CD14-positive monocyte (primary cell): ENCODE data around the gene UNC5C. TPM values are rescaled to one million over a fixed set of nuclear protein-coding genes. Genes with fewer than 3 reads are reported as not detected.

Source experiments
- DNase-seq, 3 donors: peaks; one replicate each; pipeline ENCODE4 v3.0.0-alpha.2; 2011 to 2022
- H2AFZ ChIP-seq: 2 replicates; pipeline ENCODE4 v1.6.0; 2012; ENCODE audit warnings: mild to moderate bottlenecking, low read depth, low read length, inconsistent platforms; ENCODE audit not compliant: insufficient read depth, poor library complexity, severe bottlenecking
- H3K27ac ChIP-seq, 2 donors: 1 replicate in 1 of 2; 2 replicates in 1 of 2; pipeline ENCODE4 v1.5.1; 2012 to 2013; ENCODE audit warnings: low read length in 2 of 2, control low read depth in 1 of 2, inconsistent platforms in 1 of 2, low read depth in 1 of 2, mild to moderate bottlenecking in 1 of 2
- H3K27me3 ChIP-seq, 2 donors: one replicate each; pipeline versions ENCODE4 v1.6.0 to v1.6.1; 2011 to 2013; ENCODE audit warnings: low read length in 2 of 2; ENCODE audit not compliant: control insufficient read depth in 2 of 2, insufficient read depth in 2 of 2
- H3K36me3 ChIP-seq, 2 donors: replicated peaks in 1 of 2; 1 replicate in 1 of 2; 2 replicates in 1 of 2; pipeline versions ENCODE4 v1.5.1 to v1.6.1; 2012 to 2013; ENCODE audit warnings: low read length in 2 of 2, control low read depth in 1 of 2, inconsistent platforms in 1 of 2, mild to moderate bottlenecking in 1 of 2; ENCODE audit not compliant: insufficient read depth in 2 of 2, control insufficient read depth in 1 of 2
- H3K4me1 ChIP-seq, 2 donors: 1 replicate in 1 of 2; 2 replicates in 1 of 2; pipeline versions ENCODE4 v1.5.1 to v1.6.1; 2012 to 2013; ENCODE audit warnings: low read length in 2 of 2, control low read depth in 1 of 2, inconsistent platforms in 1 of 2, mild to moderate bottlenecking in 1 of 2, moderate library complexity in 1 of 2; ENCODE audit not compliant: insufficient read depth in 2 of 2, control insufficient read depth in 1 of 2
- H3K4me2 ChIP-seq: replicated peaks from 2 replicates; pipeline ENCODE3; 2012; ENCODE audit warnings: low read length, moderate library complexity, mild to moderate bottlenecking; ENCODE audit not compliant: poor library complexity, severe bottlenecking; ENCODE audit errors: extremely low read depth
- H3K4me3 ChIP-seq, 3 experiments: fragments of 200-600 bp in 1 of 3; sonication (generic) in 1 of 3; replicated peaks in 1 of 3; 1 replicate in 2 of 3; 2 replicates in 1 of 3; pipeline ENCODE4 v1.5.1; 2011 to 2013; ENCODE audit warnings: low read length in 3 of 3, mild to moderate bottlenecking in 3 of 3, control low read depth in 2 of 3, low read depth in 2 of 3, inconsistent platforms in 1 of 3, moderate library complexity in 1 of 3
- H3K79me2 ChIP-seq: 2 replicates; pipeline ENCODE4 v1.6.0; 2012; ENCODE audit warnings: mild to moderate bottlenecking, control low read depth, inconsistent platforms, low read length, moderate library complexity; ENCODE audit not compliant: insufficient read depth
- H3K9ac ChIP-seq: 2 replicates; pipeline ENCODE4 v1.6.0; 2017; ENCODE audit warnings: low read length, mild to moderate bottlenecking; ENCODE audit not compliant: insufficient read depth, poor library complexity, severe bottlenecking
- H3K9me3 ChIP-seq, 2 donors: replicated peaks in 1 of 2; 1 replicate in 1 of 2; 2 replicates in 1 of 2; pipeline versions ENCODE4 v1.5.1 to v1.6.1; 2012 to 2013; ENCODE audit warnings: low read length in 2 of 2, control low read depth in 1 of 2; ENCODE audit not compliant: control insufficient read depth in 1 of 2, insufficient read depth in 1 of 2
- H4K20me1 ChIP-seq: 2 replicates; pipeline ENCODE4 v1.6.0; 2012; ENCODE audit warnings: mild to moderate bottlenecking, low read length, control low read depth, moderate library complexity; ENCODE audit not compliant: insufficient read depth
- H3K27ac Mint-ChIP-seq, 7 donors: one replicate each; pipeline ENCODE4 v1.8.0; 2020; ENCODE audit warnings: mild to moderate bottlenecking in 7 of 7, mixed read lengths in 7 of 7, moderate library complexity in 6 of 7, inconsistent platforms in 2 of 7
- H3K27me3 Mint-ChIP-seq, 3 donors: one replicate each; pipeline ENCODE4 v1.8.0; 2021 to 2022; ENCODE audit warnings: low read depth in 3 of 3, mild to moderate bottlenecking in 3 of 3, mixed read lengths in 3 of 3, moderate library complexity in 3 of 3, inconsistent platforms in 1 of 3
- H3K36me3 Mint-ChIP-seq, 2 donors: one replicate each; pipeline ENCODE4 v1.8.0; 2020; ENCODE audit warnings: mixed read lengths in 2 of 2, inconsistent platforms in 1 of 2, mild to moderate bottlenecking in 1 of 2
- H3K4me1 Mint-ChIP-seq: one replicate; pipeline ENCODE4 v1.8.0; 2020; ENCODE audit warnings: mild to moderate bottlenecking, mixed read lengths
- H3K4me3 Mint-ChIP-seq, 2 donors: one replicate each; pipeline ENCODE4 v1.8.0; 2020; ENCODE audit warnings: mild to moderate bottlenecking in 2 of 2, mixed read lengths in 2 of 2, moderate library complexity in 1 of 2
- H3K9me3 Mint-ChIP-seq, 7 donors: one replicate each; pipeline ENCODE4 v1.8.0; 2020 to 2022; ENCODE audit warnings: mixed read lengths in 7 of 7, mild to moderate bottlenecking in 6 of 7, moderate library complexity in 6 of 7, inconsistent platforms in 2 of 7
- CTCF ChIP-seq: fragments of 200-600 bp; IDR thresholded peaks from one replicate; pipeline ENCODE4 v1.8.0; 2022; ENCODE audit warnings: antibody characterized with exemption, mild to moderate bottlenecking
- WGBS: methylation state at CpG from one replicate; pipeline ENCODE4 v1.1.5; 2013; ENCODE audit warnings: missing lambda C conversion rate; ENCODE audit not compliant: insufficient coverage; 5-methylcytosine and 5-hydroxymethylcytosine counted together
- intact Hi-C, 2 donors: fragments of 100-400 bp; cut with micrococcal nuclease; formaldehyde crosslinking; loops; one replicate each; pipeline versions ENCODE4 v1.15.0 to v1.15.1; 2023
- polyA plus RNA-seq, 3 donors: library from polyadenylated mRNA; depleted of rRNA in 1 of 3; unstranded in 2 of 3; stranded (reverse) in 1 of 3; fragments of 300-500 nt in 2 of 3; fragments of >200 nt in 1 of 3; fragmentation: Illumina TruSeq in 2 of 3; gene quantifications; 1 replicate in 2 of 3; 2 replicates in 1 of 3; pipeline ENCODE4 v1.2.3, GENCODE V29; 2012 to 2021

The UNC5C gene
- polyA plus RNA-seq, 3 donors: 0.03 TPM; not detected in 2

GRCh38 chr4:95367824-95368223, 180.9 kb downstream of the UNC5C start:
- no peaks in the 10 kb centered on the region for H3K79me2 ChIP-seq
- Mint-ChIP-seq H3K27me3 (no peaks in the 10 kb centered on the region), H3K9me3 (no peaks in the 10 kb centered on the region), H3K4me1 (no peaks in the 10 kb centered on the region), H3K36me3 (no peaks in the 10 kb centered on the region), H3K27ac (no peak overlapping the region), H3K4me3 (no peak overlapping the region)
- H3K4me1 ChIP-seq: no peaks in the 10 kb centered on the region
- no peak overlapping the region for H3K9ac ChIP-seq
- intact Hi-C loops: no loop called here
- no peak overlapping the region for H3K4me3 ChIP-seq
- DNase-seq: no peak
- H3K27ac ChIP-seq: no peak overlapping the region
- no peak overlapping the region for H3K4me2 ChIP-seq
- TF ChIP-seq CTCF: no peak
- H3K27me3 ChIP-seq: no peaks in the 10 kb centered on the region
- no CpG with 5 or more reads among the region's 2 CpGs for WGBS
- H3K9me3 ChIP-seq: no peaks in the 10 kb centered on the region
- no peaks in the 10 kb centered on the region for H3K36me3 ChIP-seq
- H2AFZ ChIP-seq: no peak overlapping the region
- no peaks in the 10 kb centered on the region for H4K20me1 ChIP-seq

- Histone ChIP-seq H3K9me3 (no peaks in the 10 kb centered on the region), H3K36me3 (no peaks in the 10 kb centered on the region), H4K20me1 (no peaks in the 10 kb centered on the region), H3K27ac (no peak overlapping the region), H3K27me3 (no peaks in the 10 kb centered on the region), H3K4me1 (no peaks in the 10 kb centered on the region), H3K4me2 (no peak overlapping the region), H3K9ac (no peak overlapping the region), H3K79me2 (no peaks in the 10 kb centered on the region), H2AFZ (no peak overlapping the region), H3K4me3 (no peak overlapping the region)
- intact Hi-C loops: no loop called here
- TF ChIP-seq CTCF: no peak
- 33% methylated on average over 1 of the region's 1 CpG for WGBS
- Mint-ChIP-seq H3K4me1 (no peaks in the 10 kb centered on the region), H3K9me3 (no peaks in the 10 kb centered on the region), H3K27me3 (no peaks in the 10 kb centered on the region), H3K4me3 (no peak overlapping the region), H3K27ac (no peak overlapping the region), H3K36me3 (no peaks in the 10 kb centered on the region)
- DNase-seq: no peak
These were observed 184.8 kb downstream of the UNC5C start for GRCh38 chr4:95363966-95364365.
